ENCODE measurements around the gene CMTR1. TPM values are rescaled to one million over a fixed set of nuclear protein-coding genes. Genes with fewer than 3 reads are reported as not detected.
A peak's percentile ranks its signal among the peaks of the same experiment; 100 is the strongest.

CMTR1 gene
- total and polyA plus RNA-seq, 11 donors = 16.3 to 40.7 (median 28.4) TPM

DNA sequence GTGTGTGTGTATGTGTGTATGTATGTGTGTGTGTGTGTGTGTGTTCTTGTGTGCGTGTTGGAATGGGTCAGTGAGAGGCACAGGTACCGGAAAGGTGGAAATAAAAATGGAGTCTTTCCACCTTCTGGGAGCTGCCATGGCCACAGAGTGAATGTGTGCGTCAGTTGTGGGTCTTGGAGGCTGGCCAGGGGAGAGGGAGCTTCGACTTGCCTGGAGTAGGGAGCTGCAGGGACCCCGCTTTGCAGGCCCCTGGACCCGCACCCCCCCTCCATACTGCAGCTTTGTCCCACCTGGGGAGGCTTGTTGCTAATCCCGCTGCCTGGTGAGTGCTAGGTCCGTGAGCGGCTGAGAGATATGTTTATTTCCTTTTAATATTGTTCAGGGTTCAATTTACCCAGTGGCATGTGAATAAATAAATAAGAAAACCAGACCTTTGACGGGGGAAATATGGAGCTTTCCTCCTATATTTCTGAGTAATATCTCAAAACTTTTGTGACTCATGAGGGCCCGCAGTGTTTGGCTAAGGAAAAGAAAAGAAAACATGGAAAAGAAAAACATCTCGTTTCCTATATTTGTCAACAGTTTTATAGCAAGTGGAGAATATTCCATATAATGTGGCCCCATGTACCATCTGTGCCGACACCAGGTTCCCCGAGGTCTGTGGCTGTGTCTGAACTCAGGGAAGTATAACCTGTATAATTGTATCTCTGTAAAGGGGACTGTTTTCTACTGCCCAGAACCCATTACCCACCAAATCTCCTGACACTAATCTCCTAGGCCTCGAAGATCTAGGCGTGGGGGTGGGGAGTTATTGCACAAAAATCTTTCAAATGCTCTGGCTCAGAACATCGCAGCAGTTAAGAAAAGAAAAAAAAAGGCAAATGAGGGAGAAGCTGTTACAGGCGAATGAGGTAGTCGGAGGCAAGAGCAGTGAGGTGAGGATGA is 91.3 kb downstream of the CMTR1 start:
- Histone ChIP-seq H3K9me3 (no peaks in the 10 kb centered on the region), H3K4me1 (no peaks in the 10 kb centered on the region), H3K36me3 (no peaks in the 10 kb centered on the region), H3K27ac (no peak overlapping the region), H3K27me3 (peaks cover 0 to 31% (median 5%) of the 10 kb centered on the region in 9 donors), H3K4me3 (no peak overlapping the region)
- DNase-seq (peak in 1 of 5 donors; percentile 17), ATAC-seq (no peak)
- WGBS, 4 donors = 66 to 70% (median 68%) methylated on average over 18 to 19 of the region's 19 CpGs
- TF ChIP-seq CTCF (IDR thresholded peaks at IDR 0.05) = no peak
- no peak for TF ChIP-seq POLR2A (IDR thresholded peaks at IDR 0.05)
- intact Hi-C loops (cut with DNase I) = no loop called here

- peaks cover 0 to 31% (median 5%) of the 10 kb centered on the region in 9 donors for H3K27me3 ChIP-seq
- no peaks in the 10 kb centered on the region for H3K36me3 ChIP-seq
- no peak overlapping the region for H3K4me3 ChIP-seq
- 69 to 82% (median 70%) methylated on average over 4 of the region's 4 CpGs for WGBS, 4 donors
- no peaks in the 10 kb centered on the region for H3K4me1 ChIP-seq
- intact Hi-C loops (cut with DNase I) = no loop called here
- no peaks in the 10 kb centered on the region for H3K9me3 ChIP-seq
- TF ChIP-seq POLR2A (IDR thresholded peaks at IDR 0.05) (no peak), CTCF (IDR thresholded peaks at IDR 0.05) (no peak)
- no peak for DNase-seq
- no peak overlapping the region for H3K27ac ChIP-seq
- no peak for ATAC-seq
These were observed 91.9 kb downstream of the CMTR1 start for GRCh38 chr6:37524970-37525318.

GRCh38 chr6:37525460-37526357 is 92.7 kb downstream of the CMTR1 start:
- intact Hi-C loops (cut with DNase I) = no loop called here
- H3K9me3 ChIP-seq = no peaks in the 10 kb centered on the region
- ATAC-seq (no peak), DNase-seq (peak in 1 of 5 donors; percentile 7)
- TF ChIP-seq POLR2A (IDR thresholded peaks at IDR 0.05) = no peak
- TF ChIP-seq CTCF (IDR thresholded peaks at IDR 0.05) = no peak
- H3K36me3 ChIP-seq = no peaks in the 10 kb centered on the region
- H3K27ac ChIP-seq = no peak overlapping the region
- 53 to 66% (median 62%) methylated on average over 12 of the region's 12 CpGs for WGBS, 4 donors
- no peaks in the 10 kb centered on the region for H3K4me1 ChIP-seq
- peaks cover 0 to 30% (median 5%) of the 10 kb centered on the region in 9 donors for H3K27me3 ChIP-seq
- no peak overlapping the region for H3K4me3 ChIP-seq

DNA sequence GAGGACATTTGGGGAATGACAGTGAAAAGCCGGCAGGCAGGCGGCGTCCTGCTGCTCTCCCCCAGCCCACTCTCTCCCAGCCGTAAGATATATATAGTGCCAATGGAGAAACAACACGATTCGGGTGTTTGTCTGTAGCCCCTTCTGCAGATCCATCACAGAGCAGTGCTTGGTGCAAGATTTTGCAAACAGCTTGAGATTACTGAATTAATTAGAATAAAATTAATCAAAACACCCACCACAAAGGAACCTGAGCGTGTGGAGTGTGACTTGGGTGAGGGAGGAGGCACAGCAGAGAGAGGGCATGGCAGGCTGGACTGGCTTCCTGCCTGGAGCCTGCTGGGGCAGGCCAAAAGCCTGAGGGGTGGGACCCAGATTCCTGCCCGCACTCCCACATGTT is 95.5 kb downstream of the CMTR1 start:
- Histone ChIP-seq H3K27ac (no peak overlapping the region), H3K4me1 (no peaks in the 10 kb centered on the region), H3K27me3 (peaks cover 0 to 39% (median 9%) of the 10 kb centered on the region in 9 donors), H3K9me3 (no peaks in the 10 kb centered on the region), H3K36me3 (no peaks in the 10 kb centered on the region), H3K4me3 (no peak overlapping the region)
- intact Hi-C loops (cut with DNase I) = no loop called here
- TF ChIP-seq POLR2A (IDR thresholded peaks at IDR 0.05) (no peak), CTCF (IDR thresholded peaks at IDR 0.05) (no peak)
- ATAC-seq (no peak), DNase-seq (peak in 1 of 5 donors; percentile 3)
- 37 to 52% (median 38%) methylated on average over 8 of the region's 8 CpGs for WGBS, 4 donors
